ENCODE results near the gene MAS1.
A peak's percentile ranks its signal among the peaks of the same experiment; 100 is the strongest.

The MAS1 gene

DNA sequence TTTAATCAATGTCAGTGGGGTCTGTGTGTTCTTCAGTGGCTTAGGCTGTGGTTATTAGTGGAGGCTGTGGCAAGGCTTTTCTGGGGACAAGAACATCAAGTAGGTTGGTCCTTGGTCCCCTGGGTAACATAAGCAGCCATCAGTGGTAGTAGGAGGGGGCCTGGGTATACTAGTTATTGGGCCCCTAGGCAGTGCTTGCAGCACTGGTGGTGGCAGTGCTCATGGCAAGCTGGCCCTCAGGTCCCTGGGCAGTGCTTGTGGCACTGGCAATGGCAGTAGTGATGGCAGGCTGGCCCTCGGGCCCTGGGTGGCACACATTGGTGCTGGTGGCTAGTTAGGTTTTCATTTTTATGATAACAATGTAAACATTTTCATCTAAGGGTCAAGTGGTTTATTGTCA is 32.5 kb upstream of the MAS1 start:
- no peak for TF ChIP-seq CTCF (IDR thresholded peaks at IDR 0.05; ENCODE audit: low read depth, low read length)

GRCh38 chr6:159860482-159860881 is 30.3 kb upstream of the MAS1 start:
- no peak for TF ChIP-seq CTCF (IDR thresholded peaks at IDR 0.05; ENCODE audit: low read depth, low read length)
- no peak for DNase-seq (ENCODE audit: extremely low read depth, low read depth)

More for the DNA sequence above, 32.5 kb upstream of the MAS1 start:
- DNase-seq (ENCODE audit: extremely low read depth, low read depth): no peak

DNA sequence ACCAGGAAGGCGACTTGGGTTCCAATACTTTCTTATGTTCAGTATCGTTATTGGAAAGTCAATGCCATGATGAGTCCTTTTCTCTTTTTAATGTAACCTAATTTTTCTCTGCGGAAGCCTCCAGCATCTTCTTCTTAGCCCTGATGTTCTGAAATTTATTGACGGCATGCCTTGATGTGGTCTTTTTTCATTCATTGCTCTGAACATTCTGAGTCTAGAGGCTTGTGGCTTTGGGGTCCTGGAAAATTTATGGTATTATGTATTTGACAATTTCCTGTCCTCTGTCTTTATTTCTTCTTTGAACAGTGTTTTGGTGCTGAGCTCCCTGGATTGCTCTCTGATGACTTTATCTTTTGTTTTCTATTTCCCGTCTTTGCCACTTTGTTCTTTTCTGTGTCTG is 28.7 kb upstream of the MAS1 start:
- no peak for DNase-seq (ENCODE audit: extremely low read depth, low read depth)
- TF ChIP-seq CTCF (IDR thresholded peaks at IDR 0.05; ENCODE audit: low read depth, low read length): no peak

- peak; percentile 47 for TF ChIP-seq CTCF (IDR thresholded peaks at IDR 0.05; ENCODE audit: low read depth, low read length)
- peak; percentile 44 for DNase-seq (ENCODE audit: extremely low read depth, low read depth)
Observed at GRCh38 chr6:159863341-159863740, 27.4 kb upstream of the MAS1 start.

GRCh38 chr6:159865226-159865920 is 25.4 kb upstream of the MAS1 start:
- no peak for DNase-seq (ENCODE audit: extremely low read depth, low read depth)
- no peak for TF ChIP-seq CTCF (IDR thresholded peaks at IDR 0.05; ENCODE audit: low read depth, low read length)

GRCh38 chr6:159866286-159867247 is 24.2 kb upstream of the MAS1 start:
- TF ChIP-seq CTCF (IDR thresholded peaks at IDR 0.05; ENCODE audit: low read depth, low read length): no peak
- no peak for DNase-seq (ENCODE audit: extremely low read depth, low read depth)

GRCh38 chr6:159871241-159871640 is 19.5 kb upstream of the MAS1 start:
- TF ChIP-seq CTCF (IDR thresholded peaks at IDR 0.05; ENCODE audit: low read depth, low read length): no peak
- no peak for DNase-seq (ENCODE audit: extremely low read depth, low read depth)

Measured in AG09319 (cell line).